Stomach (tissue), 9 donors: ENCODE measurements around the gene BAZ2B. TPM values are rescaled to one million over a fixed set of nuclear protein-coding genes. Genes with fewer than 3 reads are reported as not detected.

Experiments
- DNase-seq, 2 donors: peaks; one replicate each; pipeline versions ENCODE4 v3.0.0 to v3.0.0-alpha.2; 2013 to 2019
- H3K27ac ChIP-seq, 5 donors: fragments of 200-600 bp in 4 of 5; sonication (generic) in 4 of 5; one replicate each; pipeline ENCODE4 v1.5.1; 2013 to 2019; ENCODE audit warnings: mild to moderate bottlenecking in 1 of 5, moderate library complexity in 1 of 5
- H3K27me3 ChIP-seq, 3 donors: fragments of 200-600 bp; sonication (generic); one replicate each; pipeline ENCODE4 v1.5.1; 2017 to 2019; ENCODE audit warnings: mixed run types in 1 of 3
- H3K36me3 ChIP-seq, 4 donors: fragments of 200-600 bp; sonication (generic); 1 replicate in 3 of 4; 2 replicates in 1 of 4; pipeline ENCODE4 v1.5.1; 2016 to 2019
- H3K4me1 ChIP-seq, 4 donors: fragments of 200-600 bp; sonication (generic); one replicate each; pipeline ENCODE4 v1.5.1; 2016 to 2019
- H3K4me3 ChIP-seq, 4 donors: fragments of 200-600 bp; sonication (generic) in 3 of 4; one replicate each; pipeline ENCODE4 v1.5.1; 2016 to 2019; ENCODE audit warnings: mild to moderate bottlenecking in 1 of 4
- H3K9me3 ChIP-seq, 4 donors: fragments of 200-600 bp; sonication (generic); one replicate each; pipeline ENCODE4 v1.5.1; 2016 to 2019
- EP300 ChIP-seq: sonication (generic); formaldehyde crosslinking; IDR thresholded peaks from one replicate; pipeline ENCODE4 v1.6.1; 2017; ENCODE audit warnings: antibody characterized with exemption
- POLR2A ChIP-seq, 4 donors: fragments of 450-650 bp; IDR thresholded peaks; one replicate each; pipeline ENCODE4 v1.6.1; 2016; ENCODE audit warnings: antibody characterized with exemption in 4 of 4, control low read depth in 2 of 4, mild to moderate bottlenecking in 1 of 4, moderate library complexity in 1 of 4
- POLR2AphosphoS5 ChIP-seq, 3 donors: sonication (generic); formaldehyde crosslinking; IDR thresholded peaks; one replicate each; pipeline ENCODE4 v1.6.1; 2016; ENCODE audit warnings: antibody characterized with exemption in 3 of 3
- WGBS, 5 donors: extraction: QIAGEN DNeasy Blood & Tissue Kit in 3 of 5; methylation state at CpG; one replicate each; pipeline versions ENCODE4 v1.1.5 to v1.1.7; 2013 to 2018; 5-methylcytosine and 5-hydroxymethylcytosine counted together
- intact Hi-C: fragments of 100-400 bp; cut with DNase I; formaldehyde crosslinking; loops from one replicate; pipeline ENCODE4 v1.15.1; 2023; ENCODE audit warnings: low total_unique reads
- polyA plus RNA-seq, 3 donors: library from polyadenylated mRNA; stranded (reverse); fragments of 200-250 nt; gene quantifications; one replicate each; pipeline ENCODE4 v1.2.3, GENCODE V29; 2013
- total RNA-seq, 5 donors: library from RNA; depleted of rRNA; stranded (reverse); fragments of >200 nt; gene quantifications; one replicate each; pipeline versions ENCODE4 v1.1.0 to v1.2.3, GENCODE V29; 2014 to 2016
- TF ChIP-seq, protein P1 (sequence below), 7 experiments: fragments of 450-650 bp in 4 of 7; fragments of 200-600 bp in 3 of 7; sonication (generic) in 3 of 7; IDR thresholded peaks; one replicate each; pipeline ENCODE4 v1.5.1; 2016 to 2019; ENCODE audit warnings: antibody characterized with exemption in 7 of 7, control low read depth in 2 of 7, mild to moderate bottlenecking in 1 of 7
- donor health status: healthy with polysubstance abuse.
- donor health status: Bipolar disorder and iron deficiency.
- donor health status: healthy.

Gene BAZ2B
- total and polyA plus RNA-seq, 8 donors: 7.2 to 245 (median 59.2) TPM

DNA sequence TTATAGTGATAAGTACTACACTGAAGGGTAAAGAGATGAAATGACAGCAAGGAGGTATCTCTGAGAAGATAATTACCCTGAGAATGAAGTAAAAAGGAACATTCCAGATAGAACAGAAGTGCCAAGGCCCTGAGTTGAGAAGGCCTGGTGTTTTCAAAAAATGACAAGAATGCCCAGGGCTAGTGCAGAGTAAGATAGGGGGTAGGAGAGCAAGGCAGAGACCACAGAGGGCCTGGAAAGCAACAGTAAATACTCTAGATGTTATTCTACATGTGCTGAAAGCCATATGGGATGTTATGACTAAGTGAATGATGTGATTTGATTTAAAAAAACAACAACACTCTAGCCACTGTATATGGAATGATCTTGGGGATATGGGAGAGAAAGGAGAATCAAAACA is 52.3 kb downstream of the BAZ2B start:
- intact Hi-C loops: no loop called here
- Histone ChIP-seq H3K4me1 (no peaks in the 10 kb centered on the region), H3K27ac (no peak overlapping the region), H3K27me3 (no peaks in the 10 kb centered on the region), H3K4me3 (no peak overlapping the region), H3K9me3 (no peaks in the 10 kb centered on the region), H3K36me3 (peaks cover 0 to 6% (median 0%) of the 10 kb centered on the region in 4 donors)
- TF ChIP-seq, protein P1, sequence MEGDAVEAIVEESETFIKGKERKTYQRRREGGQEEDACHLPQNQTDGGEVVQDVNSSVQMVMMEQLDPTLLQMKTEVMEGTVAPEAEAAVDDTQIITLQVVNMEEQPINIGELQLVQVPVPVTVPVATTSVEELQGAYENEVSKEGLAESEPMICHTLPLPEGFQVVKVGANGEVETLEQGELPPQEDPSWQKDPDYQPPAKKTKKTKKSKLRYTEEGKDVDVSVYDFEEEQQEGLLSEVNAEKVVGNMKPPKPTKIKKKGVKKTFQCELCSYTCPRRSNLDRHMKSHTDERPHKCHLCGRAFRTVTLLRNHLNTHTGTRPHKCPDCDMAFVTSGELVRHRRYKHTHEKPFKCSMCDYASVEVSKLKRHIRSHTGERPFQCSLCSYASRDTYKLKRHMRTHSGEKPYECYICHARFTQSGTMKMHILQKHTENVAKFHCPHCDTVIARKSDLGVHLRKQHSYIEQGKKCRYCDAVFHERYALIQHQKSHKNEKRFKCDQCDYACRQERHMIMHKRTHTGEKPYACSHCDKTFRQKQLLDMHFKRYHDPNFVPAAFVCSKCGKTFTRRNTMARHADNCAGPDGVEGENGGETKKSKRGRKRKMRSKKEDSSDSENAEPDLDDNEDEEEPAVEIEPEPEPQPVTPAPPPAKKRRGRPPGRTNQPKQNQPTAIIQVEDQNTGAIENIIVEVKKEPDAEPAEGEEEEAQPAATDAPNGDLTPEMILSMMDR (IDR thresholded peaks at IDR 0.05): no peak
- no peak for TF ChIP-seq POLR2A (IDR thresholded peaks at IDR 0.05)
- no peak for TF ChIP-seq EP300
- TF ChIP-seq POLR2AphosphoS5 (IDR thresholded peaks at IDR 0.05): no peak
- DNase-seq: no peak

DNA sequence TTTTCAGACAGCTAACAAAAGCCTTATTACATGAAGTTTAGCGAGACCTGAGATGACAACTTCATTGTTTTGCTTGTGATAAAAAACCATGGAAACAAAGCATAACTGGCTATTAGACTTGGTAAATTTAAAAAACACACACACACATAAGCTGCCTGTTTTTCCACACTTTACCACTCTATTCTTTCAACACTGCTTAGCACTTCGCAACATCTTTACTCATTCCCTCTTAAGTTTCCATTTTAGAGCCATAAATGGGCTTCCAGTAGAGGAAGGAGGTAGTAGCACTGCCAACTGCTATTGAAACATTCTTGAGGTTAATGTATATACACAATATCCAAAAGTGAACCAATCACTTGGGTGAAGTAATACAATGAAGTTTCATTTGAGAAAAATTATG is 54.1 kb downstream of the BAZ2B start:
- DNase-seq: no peak
- no peak overlapping the region for H3K27ac ChIP-seq
- no peak for TF ChIP-seq POLR2A (IDR thresholded peaks at IDR 0.05)
- TF ChIP-seq EP300: no peak
- TF ChIP-seq POLR2AphosphoS5 (IDR thresholded peaks at IDR 0.05): no peak
- TF ChIP-seq, protein P1 (IDR thresholded peaks at IDR 0.05): no peak
- H3K4me1 ChIP-seq: peaks cover 0 to 8% (median 2%) of the 10 kb centered on the region in 4 donors
- intact Hi-C loops: no loop called here
- WGBS, 5 donors: 86 to 96% (median 94%) methylated on average over 2 of the region's 2 CpGs
- no peaks in the 10 kb centered on the region for H3K27me3 ChIP-seq
- no peak overlapping the region for H3K4me3 ChIP-seq
- no peaks in the 10 kb centered on the region for H3K9me3 ChIP-seq
- H3K36me3 ChIP-seq: peaks cover 0 to 6% (median 0%) of the 10 kb centered on the region in 4 donors

DNA sequence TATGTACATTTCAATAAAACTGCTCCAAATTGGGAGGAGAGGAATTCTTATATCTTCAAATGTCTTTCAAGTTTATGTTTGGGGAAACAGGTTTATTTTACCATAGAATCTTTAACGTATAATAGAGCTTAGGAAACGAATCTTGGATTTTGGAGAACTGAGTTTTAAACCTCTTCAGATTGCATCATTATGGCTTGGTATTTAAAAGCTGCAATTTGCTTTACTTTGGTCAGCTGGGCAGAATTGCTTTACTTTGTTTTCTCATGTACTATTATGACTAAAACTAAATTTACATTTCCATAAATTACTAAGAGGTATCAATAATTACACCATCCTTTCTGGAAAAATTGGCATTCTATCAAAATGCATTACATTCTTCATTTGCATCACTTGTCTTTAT is 54.6 kb downstream of the BAZ2B start:
- no peak overlapping the region for H3K4me3 ChIP-seq
- 83 to 92% (median 90%) methylated on average over 2 of the region's 2 CpGs for WGBS, 5 donors
- peaks cover 0 to 6% (median 0%) of the 10 kb centered on the region in 4 donors for H3K36me3 ChIP-seq
- no peaks in the 10 kb centered on the region for H3K9me3 ChIP-seq
- intact Hi-C loops: no loop called here
- H3K27me3 ChIP-seq: no peaks in the 10 kb centered on the region
- H3K27ac ChIP-seq: no peak overlapping the region
- H3K4me1 ChIP-seq: peaks cover 0 to 13% (median 2%) of the 10 kb centered on the region in 4 donors
- TF ChIP-seq EP300: no peak
- DNase-seq: no peak

DNA sequence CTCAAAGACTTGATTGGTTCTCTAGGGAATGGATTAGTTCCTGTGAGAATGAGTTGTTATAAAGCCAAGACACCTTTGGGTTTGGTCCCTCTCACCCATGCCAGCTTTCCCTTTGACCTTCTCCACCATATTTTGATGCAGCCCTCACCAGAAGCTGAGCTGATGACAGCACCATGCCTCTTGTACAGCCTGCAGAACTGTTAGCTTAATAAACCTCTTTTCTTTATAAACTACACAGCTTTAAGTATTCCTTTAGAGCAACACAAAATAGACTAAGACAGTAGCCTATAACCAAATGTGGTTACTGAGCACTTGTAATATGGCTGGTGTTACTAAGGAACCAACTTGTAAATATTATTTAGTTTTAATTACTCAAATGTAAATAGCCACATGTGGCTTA is 55.1 kb downstream of the BAZ2B start:
- no peak overlapping the region for H3K27ac ChIP-seq
- peaks cover 0 to 6% (median 0%) of the 10 kb centered on the region in 4 donors for H3K36me3 ChIP-seq
- H3K27me3 ChIP-seq: no peaks in the 10 kb centered on the region
- TF ChIP-seq POLR2A (IDR thresholded peaks at IDR 0.05) (no peak), EP300 (no peak), POLR2AphosphoS5 (IDR thresholded peaks at IDR 0.05) (no peak)
- TF ChIP-seq, protein P1 (IDR thresholded peaks at IDR 0.05): no peak
- no peak for DNase-seq
- peaks cover 0 to 13% (median 2%) of the 10 kb centered on the region in 4 donors for H3K4me1 ChIP-seq
- intact Hi-C loops: no loop called here
- H3K9me3 ChIP-seq: no peaks in the 10 kb centered on the region
- H3K4me3 ChIP-seq: no peak overlapping the region

DNA sequence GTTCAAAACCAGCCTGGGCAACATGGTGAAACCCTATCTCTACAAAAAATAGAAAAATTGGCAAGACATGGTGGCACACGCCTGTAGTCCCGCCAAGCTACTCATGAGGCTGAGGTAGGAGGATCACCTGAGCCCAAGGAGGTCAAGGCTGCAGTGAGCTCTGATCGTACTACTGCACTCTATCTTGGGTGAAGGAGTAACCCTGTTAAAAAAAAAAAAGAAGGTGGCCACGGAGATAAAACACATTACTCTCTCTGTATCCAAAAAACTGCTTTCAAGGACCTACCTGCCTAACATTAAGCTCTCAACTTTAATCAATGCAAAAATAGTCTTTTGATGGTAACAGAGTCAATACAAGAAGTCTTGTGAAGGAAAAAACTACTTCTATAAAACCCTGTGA is 57.3 kb downstream of the BAZ2B start:
- no peak overlapping the region for H3K27ac ChIP-seq
- WGBS, 5 donors: 81 to 97% (median 90%) methylated on average over 4 of the region's 4 CpGs
- intact Hi-C loops: no loop called here
- TF ChIP-seq, protein P1 (IDR thresholded peaks at IDR 0.05): no peak
- TF ChIP-seq EP300 (no peak), POLR2AphosphoS5 (IDR thresholded peaks at IDR 0.05) (no peak), POLR2A (IDR thresholded peaks at IDR 0.05) (no peak)
- H3K36me3 ChIP-seq: peaks cover 0 to 6% (median 2%) of the 10 kb centered on the region in 4 donors
- no peaks in the 10 kb centered on the region for H3K27me3 ChIP-seq
- DNase-seq: no peak
- H3K4me3 ChIP-seq: no peak overlapping the region
- H3K4me1 ChIP-seq: peaks cover 0 to 13% (median 2%) of the 10 kb centered on the region in 4 donors
- no peaks in the 10 kb centered on the region for H3K9me3 ChIP-seq
